HepG2 (cell line): Measurements from ENCODE around the gene PRR35. TPM values are rescaled to one million over a fixed set of nuclear protein-coding genes. Genes with fewer than 3 reads are reported as not detected.

ENCODE experiments used
- BATF2 ChIP-seq: sonication (generic); formaldehyde crosslinking; IDR thresholded peaks from 2 replicates; pipeline ENCODE4 v1.8.0; 2022; ENCODE audit warnings: mild to moderate bottlenecking, missing genetic modification reagents, moderate library complexity
- CEBPG ChIP-seq: IDR thresholded peaks from 2 replicates; pipeline ENCODE4 v1.6.1; 2016
- CSRNP1 ChIP-seq: sonication (generic); formaldehyde crosslinking; IDR thresholded peaks from 2 replicates; pipeline ENCODE4 v1.8.1; 2023; ENCODE audit warnings: mild to moderate bottlenecking, missing genetic modification reagents
- E2F2 ChIP-seq: sonication (generic); formaldehyde crosslinking; IDR thresholded peaks from 2 replicates; pipeline ENCODE4 v1.4.0; 2020; ENCODE audit warnings: missing genetic modification reagents, borderline replicate concordance
- FOXA3 ChIP-seq: IDR thresholded peaks from 2 replicates; pipeline ENCODE4 v1.6.1; 2016; ENCODE audit warnings: missing genetic modification reagents, missing compliant biosample characterization
- FOXJ3 ChIP-seq: sonication (generic); formaldehyde crosslinking; IDR thresholded peaks from 2 replicates; pipeline ENCODE4 v1.4.0; 2020; ENCODE audit warnings: missing genetic modification reagents, mild to moderate bottlenecking, borderline replicate concordance
- HIVEP1 ChIP-seq: sonication (generic); formaldehyde crosslinking; IDR thresholded peaks from 2 replicates; pipeline ENCODE4 v1.4.0; 2020; ENCODE audit warnings: mild to moderate bottlenecking, missing genetic modification reagents
- HNRNPUL1 ChIP-seq: fragments of 200-400 bp; formaldehyde crosslinking; IDR thresholded peaks from 2 replicates; pipeline ENCODE4 v1.6.1; 2017; ENCODE audit warnings: low read depth, mild to moderate bottlenecking, low read length, moderate library complexity
- NKX3-1 ChIP-seq: sonication (generic); formaldehyde crosslinking; IDR thresholded peaks from 2 replicates; pipeline ENCODE4 v1.5.0; 2020; ENCODE audit warnings: missing genetic modification reagents
- SALL2 ChIP-seq: sonication (generic); formaldehyde crosslinking; IDR thresholded peaks from 2 replicates; pipeline ENCODE4 v1.8.1; 2023; ENCODE audit warnings: mild to moderate bottlenecking, missing genetic modification reagents, inconsistent platforms
- TAF1 ChIP-seq: sonication (generic); formaldehyde crosslinking; IDR thresholded peaks from 2 replicates; pipeline ENCODE4 v1.4.0; 2020; ENCODE audit warnings: missing genetic modification reagents
- ZFP91 ChIP-seq: sonication (generic); formaldehyde crosslinking; IDR thresholded peaks from 2 replicates; pipeline ENCODE4 v1.9.0; 2022; ENCODE audit warnings: missing genetic modification reagents, mild to moderate bottlenecking, borderline replicate concordance
- ZFY ChIP-seq: sonication (generic); formaldehyde crosslinking; IDR thresholded peaks from 2 replicates; pipeline ENCODE4 v1.4.0; 2020; ENCODE audit warnings: missing genetic modification reagents
- ZNF33B ChIP-seq: sonication (generic); formaldehyde crosslinking; IDR thresholded peaks from 2 replicates; pipeline ENCODE4 v1.5.1; 2020; ENCODE audit warnings: mild to moderate bottlenecking, missing genetic modification reagents
- ZNF746 ChIP-seq: sonication (generic); formaldehyde crosslinking; IDR thresholded peaks from 2 replicates; pipeline ENCODE4 v1.8.0; 2022; ENCODE audit warnings: mild to moderate bottlenecking, missing genetic modification reagents
- ZNF747 ChIP-seq: sonication (generic); formaldehyde crosslinking; IDR thresholded peaks from 2 replicates; pipeline ENCODE4 v1.8.1; 2023; ENCODE audit warnings: missing genetic modification reagents, mild to moderate bottlenecking, borderline replicate concordance
- ZNF800 ChIP-seq: sonication (generic); formaldehyde crosslinking; IDR thresholded peaks from 2 replicates; pipeline ENCODE4 v1.4.0; 2020; ENCODE audit warnings: missing genetic modification reagents
- polyA plus RNA-seq, 8 experiments: library from polyadenylated mRNA; depleted of rRNA in 3 of 8; stranded (reverse) in 7 of 8; unstranded in 1 of 8; fragments of >200 nt; fragmentation: Illumina TruSeq in 4 of 8; extraction: Trizol in 4 of 8; gene quantifications; 2 replicates each; pipeline versions ENCODE4 v1.2.1 to v1.2.3, GENCODE V29; 2011 to 2016; ENCODE audit warnings: low read depth in 4 of 8, missing spikeins in 1 of 8, mixed read lengths in 1 of 8; ENCODE audit not compliant: insufficient read depth in 1 of 8
- total RNA-seq, 5 experiments: library from RNA; depleted of rRNA; stranded (reverse); fragments of >200 nt; fragmentation: Illumina TruSeq; extraction: Trizol; gene quantifications; 2 replicates each; pipeline ENCODE4 v1.2.3, GENCODE V29; 2016; ENCODE audit warnings: low read depth in 1 of 5
- TF ChIP-seq, protein P1 (sequence below): sonication (generic); formaldehyde crosslinking; IDR thresholded peaks from 2 replicates; pipeline ENCODE4 v1.5.0; 2020; ENCODE audit warnings: mild to moderate bottlenecking, missing genetic modification reagents

The PRR35 gene
- total and polyA plus RNA-seq, 2 of the 13 experiments (the other 11 are each of a cell fraction or from before 2014, with no cell fraction given) = 0.07 to 0.16 TPM

GRCh38 chr16:543301-544164 lies 16.7 kb upstream of the PRR35 start (continued):
- TF ChIP-seq, protein P1, sequence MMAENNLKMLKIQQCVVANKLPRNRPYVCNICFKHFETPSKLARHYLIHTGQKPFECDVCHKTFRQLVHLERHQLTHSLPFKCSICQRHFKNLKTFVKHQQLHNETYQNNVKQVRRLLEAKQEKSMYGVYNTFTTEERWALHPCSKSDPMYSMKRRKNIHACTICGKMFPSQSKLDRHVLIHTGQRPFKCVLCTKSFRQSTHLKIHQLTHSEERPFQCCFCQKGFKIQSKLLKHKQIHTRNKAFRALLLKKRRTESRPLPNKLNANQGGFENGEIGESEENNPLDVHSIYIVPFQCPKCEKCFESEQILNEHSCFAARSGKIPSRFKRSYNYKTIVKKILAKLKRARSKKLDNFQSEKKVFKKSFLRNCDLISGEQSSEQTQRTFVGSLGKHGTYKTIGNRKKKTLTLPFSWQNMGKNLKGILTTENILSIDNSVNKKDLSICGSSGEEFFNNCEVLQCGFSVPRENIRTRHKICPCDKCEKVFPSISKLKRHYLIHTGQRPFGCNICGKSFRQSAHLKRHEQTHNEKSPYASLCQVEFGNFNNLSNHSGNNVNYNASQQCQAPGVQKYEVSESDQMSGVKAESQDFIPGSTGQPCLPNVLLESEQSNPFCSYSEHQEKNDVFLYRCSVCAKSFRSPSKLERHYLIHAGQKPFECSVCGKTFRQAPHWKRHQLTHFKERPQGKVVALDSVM (CRISPR knock-in tag) = peak; percentile 70; the same call in 1 of the 2 replicates
- peak; percentile 30; the same call in 1 of the 2 replicates for TF ChIP-seq FOXA3 (CRISPR knock-in tag)
- peak; percentile 53; the same call in 1 of the 2 replicates for TF ChIP-seq HNRNPUL1
- TF ChIP-seq ZNF33B (CRISPR knock-in tag) = no peak
- TF ChIP-seq BATF2 (CRISPR knock-in tag) = 0 out of 2 replicates have a peak, but pooled peaks have one; percentile 39
- no peak for TF ChIP-seq NKX3-1
- peak; percentile 29; the same call in 1 of the 2 replicates for TF ChIP-seq CEBPG (CRISPR knock-in tag)
- peak; percentile 54; the same call in 1 of the 2 replicates for TF ChIP-seq CSRNP1 (CRISPR knock-in tag)
- TF ChIP-seq ZNF800 (CRISPR knock-in tag) = peak; percentile 68; the same call in 1 of the 2 replicates
- peak; percentile 63; the same call in 1 of the 2 replicates for TF ChIP-seq SALL2 (CRISPR knock-in tag)
- peak; percentile 67 for TF ChIP-seq HIVEP1
- peak; percentile 30; the same call in 1 of the 2 replicates for TF ChIP-seq TAF1 (CRISPR knock-in tag)
- peak; percentile 69; the same call in 1 of the 2 replicates for TF ChIP-seq ZFP91 (CRISPR knock-in tag)
- 0 out of 2 replicates have a peak, but pooled peaks have one; percentile 80 for TF ChIP-seq ZNF747
- TF ChIP-seq ZFY = peak; percentile 70
- TF ChIP-seq E2F2 (CRISPR knock-in tag) = no peak
- peak; percentile 43; the same call in 1 of the 2 replicates for TF ChIP-seq FOXJ3 (CRISPR knock-in tag)
- peak; percentile 83 for TF ChIP-seq ZNF746 (CRISPR knock-in tag)
